ENCODE data around the gene ST7. TPM values are rescaled to one million over a fixed set of nuclear protein-coding genes. Genes with fewer than 3 reads are reported as not detected.

The ST7 gene
- total RNA-seq, 2 experiments from 2014 or later: 4.9 to 5.4 TPM

GRCh38 chr7:117044664-117045063 is 91.4 kb downstream of the ST7 start:
- no peak for TF ChIP-seq CTCF (IDR thresholded peaks at IDR 0.05)
- H3K27me3 ChIP-seq (ENCODE audit: control insufficient read depth in 1 of 2, insufficient read depth in 2 of 2, low read length in 2 of 2): no peaks in the 10 kb centered on the region
- no peak overlapping the region for H3K4me3 ChIP-seq (ENCODE audit: low read length)
- no peak overlapping the region for H3K27ac Mint-ChIP-seq
- H3K27ac ChIP-seq (ENCODE audit: low read depth in 1 of 2, low read length in 2 of 2): no peak overlapping the region
- intact Hi-C loops (cut with DNase I, micrococcal nuclease): loop anchor here in 1 of 2 experiments (1.0 kb wide), 1 partner anchor 19 kb away; no protein-coding TSS in a partner anchor
- peaks cover 22% of the 10 kb centered on the region for H3K4me1 Mint-ChIP-seq (ENCODE audit: low read depth)
- CTCF ChIA-PET: no interaction called here
- peaks cover 2% of the 10 kb centered on the region for H3K9me3 Mint-ChIP-seq
- no peaks in the 10 kb centered on the region for H3K9me3 ChIP-seq (ENCODE audit: control insufficient read depth in 1 of 2, insufficient read depth in 1 of 2, low read length in 2 of 2)
- peaks cover 14% of the 10 kb centered on the region for H3K4me1 ChIP-seq (ENCODE audit: insufficient read depth, low read length)
- no peak for ATAC-seq (ENCODE audit: poor library complexity)
- POLR2A ChIA-PET: interaction anchor here (0.7 kb wide), 1 partner anchor 79 kb away, joined by 3 read pairs; no protein-coding TSS in a partner anchor
- H3K4me3 Mint-ChIP-seq: no peak overlapping the region
- no peak for DNase-seq
- H3K36me3 ChIP-seq (ENCODE audit: insufficient read depth, low read length): no peaks in the 10 kb centered on the region
- no peaks in the 10 kb centered on the region for H3K36me3 Mint-ChIP-seq (ENCODE audit: low read depth)
- no peaks in the 10 kb centered on the region for H3K27me3 Mint-ChIP-seq

- Histone ChIP-seq H3K36me3 (ENCODE audit: insufficient read depth, low read length) (no peaks in the 10 kb centered on the region), H3K4me1 (ENCODE audit: insufficient read depth, low read length) (peaks cover 16% of the 10 kb centered on the region), H3K4me3 (ENCODE audit: low read length) (no peak overlapping the region), H3K9me3 (ENCODE audit: control insufficient read depth in 1 of 2, insufficient read depth in 1 of 2, low read length in 2 of 2) (no peaks in the 10 kb centered on the region), H3K27me3 (ENCODE audit: control insufficient read depth in 1 of 2, insufficient read depth in 2 of 2, low read length in 2 of 2) (no peaks in the 10 kb centered on the region), H3K27ac (ENCODE audit: low read depth in 1 of 2, low read length in 2 of 2) (no peak overlapping the region)
- CTCF ChIA-PET: no interaction called here
- no peak for TF ChIP-seq CTCF (IDR thresholded peaks at IDR 0.05)
- intact Hi-C loops (cut with DNase I, micrococcal nuclease): loop anchor here in 1 of 2 experiments (1.0 kb wide), 1 partner anchor 21 kb away; no protein-coding TSS in a partner anchor
- H3K4me1 Mint-ChIP-seq (ENCODE audit: low read depth): peaks cover 26% of the 10 kb centered on the region
- peaks cover 2% of the 10 kb centered on the region for H3K9me3 Mint-ChIP-seq
- POLR2A ChIA-PET: interaction anchor here (0.6 kb wide), 1 partner anchor 24 kb away, joined by 3 read pairs; no protein-coding TSS in a partner anchor
- no peak overlapping the region for H3K4me3 Mint-ChIP-seq
- H3K27ac Mint-ChIP-seq: no peak overlapping the region
- H3K36me3 Mint-ChIP-seq (ENCODE audit: low read depth): no peaks in the 10 kb centered on the region
- H3K27me3 Mint-ChIP-seq: no peaks in the 10 kb centered on the region
- DNase-seq (no peak), ATAC-seq (ENCODE audit: poor library complexity) (no peak)
Measured at GRCh38 chr7:117045927-117046710, 92.8 kb downstream of the ST7 start.

GRCh38 chr7:117047496-117047895 is 94.2 kb downstream of the ST7 start:
- intact Hi-C loops (cut with DNase I, micrococcal nuclease): no loop called here
- Mint-ChIP-seq H3K27ac (no peak overlapping the region), H3K4me1 (ENCODE audit: low read depth) (peaks cover 32% of the 10 kb centered on the region), H3K27me3 (no peaks in the 10 kb centered on the region), H3K36me3 (ENCODE audit: low read depth) (no peaks in the 10 kb centered on the region), H3K9me3 (no peaks in the 10 kb centered on the region), H3K4me3 (no peak overlapping the region)
- POLR2A ChIA-PET: no interaction called here
- H3K9me3 ChIP-seq (ENCODE audit: control insufficient read depth in 1 of 2, insufficient read depth in 1 of 2, low read length in 2 of 2): no peaks in the 10 kb centered on the region
- no peak for TF ChIP-seq CTCF (IDR thresholded peaks at IDR 0.05)
- H3K36me3 ChIP-seq (ENCODE audit: insufficient read depth, low read length): no peaks in the 10 kb centered on the region
- no peak overlapping the region for H3K27ac ChIP-seq (ENCODE audit: low read depth in 1 of 2, low read length in 2 of 2)
- no peak for ATAC-seq (ENCODE audit: poor library complexity)
- no peaks in the 10 kb centered on the region for H3K27me3 ChIP-seq (ENCODE audit: control insufficient read depth in 1 of 2, insufficient read depth in 2 of 2, low read length in 2 of 2)
- CTCF ChIA-PET: no interaction called here
- peaks cover 16% of the 10 kb centered on the region for H3K4me1 ChIP-seq (ENCODE audit: insufficient read depth, low read length)
- H3K4me3 ChIP-seq (ENCODE audit: low read length): no peak overlapping the region
- no peak for DNase-seq
